HEK293 (cell line): ENCODE measurements around the gene TCERG1L.

Experiments used
- RBAK ChIP-seq: fragments of 450-650 bp; formaldehyde crosslinking; IDR thresholded peaks from 2 replicates; pipeline ENCODE4 v1.5.1; 2016; ENCODE audit warnings: missing biosample characterization, missing genetic modification characterization
- ZNF23 ChIP-seq: fragments of 450-650 bp; formaldehyde crosslinking; IDR thresholded peaks from 2 replicates; pipeline ENCODE4 v1.5.1; 2016; ENCODE audit warnings: missing biosample characterization, missing genetic modification characterization, borderline replicate concordance
- ZNF24 ChIP-seq: fragments of 450-650 bp; formaldehyde crosslinking; IDR thresholded peaks from 2 replicates; pipeline ENCODE4 v1.5.1; 2016; ENCODE audit warnings: missing biosample characterization, missing genetic modification characterization
- ZNF624 ChIP-seq: fragments of 450-650 bp; formaldehyde crosslinking; IDR thresholded peaks from 2 replicates; pipeline ENCODE4 v1.5.1; 2017; ENCODE audit warnings: missing biosample characterization, missing genetic modification characterization
- ZNF76 ChIP-seq: fragments of 450-650 bp; formaldehyde crosslinking; IDR thresholded peaks from 2 replicates; pipeline ENCODE4; 2016; ENCODE audit warnings: low read depth, missing biosample characterization, missing genetic modification characterization, borderline replicate concordance
- ZNF777 ChIP-seq: fragments of 450-650 bp; formaldehyde crosslinking; IDR thresholded peaks from 2 replicates; pipeline ENCODE4 v1.5.1; 2017; ENCODE audit warnings: missing biosample characterization, missing genetic modification characterization, borderline replicate concordance
- TF ChIP-seq, protein P1 (sequence below): fragments of 450-650 bp; formaldehyde crosslinking; IDR thresholded peaks from 2 replicates; pipeline ENCODE4 v1.5.1; 2016; ENCODE audit warnings: missing biosample characterization, missing genetic modification characterization
- TF ChIP-seq, protein P2 (sequence below): fragments of 450-650 bp; formaldehyde crosslinking; IDR thresholded peaks from 2 replicates; pipeline ENCODE4 v1.5.1; 2016; ENCODE audit warnings: missing biosample characterization, missing genetic modification characterization
- TF ChIP-seq, protein P3 (sequence below): fragments of 450-650 bp; formaldehyde crosslinking; IDR thresholded peaks from 2 replicates; pipeline ENCODE4 v1.5.1; 2016; ENCODE audit warnings: missing biosample characterization, missing genetic modification characterization, borderline replicate concordance
- TF ChIP-seq, protein P4 (sequence below): fragments of 450-650 bp; formaldehyde crosslinking; IDR thresholded peaks from 2 replicates; pipeline ENCODE4 v1.5.1; 2016; ENCODE audit warnings: missing biosample characterization, missing genetic modification characterization

DNA sequence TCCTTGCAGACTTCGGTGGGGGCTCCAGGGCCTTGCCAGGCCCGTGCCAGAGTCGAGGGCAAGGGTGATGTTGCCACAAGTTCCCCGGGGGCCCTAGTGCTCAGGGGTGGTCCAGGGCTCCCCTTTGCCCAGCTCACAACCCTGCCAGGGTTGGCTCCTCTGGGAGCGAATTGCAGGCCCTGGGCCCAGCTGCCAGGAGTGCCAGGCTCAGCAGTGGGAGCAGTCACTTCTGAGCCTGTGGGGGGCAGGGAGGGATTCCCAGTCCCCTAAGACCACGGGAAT, 43.8 kb downstream of the TCERG1L start:
- TF ChIP-seq RBAK (tag by site-specific recombination) (no peak), ZNF777 (tag by site-specific recombination) (no peak), ZNF23 (tag by site-specific recombination) (no peak), ZNF24 (tag by site-specific recombination) (no peak), ZNF76 (tag by site-specific recombination) (no peak), ZNF624 (tag by site-specific recombination) (no peak)
- TF ChIP-seq, protein P1, sequence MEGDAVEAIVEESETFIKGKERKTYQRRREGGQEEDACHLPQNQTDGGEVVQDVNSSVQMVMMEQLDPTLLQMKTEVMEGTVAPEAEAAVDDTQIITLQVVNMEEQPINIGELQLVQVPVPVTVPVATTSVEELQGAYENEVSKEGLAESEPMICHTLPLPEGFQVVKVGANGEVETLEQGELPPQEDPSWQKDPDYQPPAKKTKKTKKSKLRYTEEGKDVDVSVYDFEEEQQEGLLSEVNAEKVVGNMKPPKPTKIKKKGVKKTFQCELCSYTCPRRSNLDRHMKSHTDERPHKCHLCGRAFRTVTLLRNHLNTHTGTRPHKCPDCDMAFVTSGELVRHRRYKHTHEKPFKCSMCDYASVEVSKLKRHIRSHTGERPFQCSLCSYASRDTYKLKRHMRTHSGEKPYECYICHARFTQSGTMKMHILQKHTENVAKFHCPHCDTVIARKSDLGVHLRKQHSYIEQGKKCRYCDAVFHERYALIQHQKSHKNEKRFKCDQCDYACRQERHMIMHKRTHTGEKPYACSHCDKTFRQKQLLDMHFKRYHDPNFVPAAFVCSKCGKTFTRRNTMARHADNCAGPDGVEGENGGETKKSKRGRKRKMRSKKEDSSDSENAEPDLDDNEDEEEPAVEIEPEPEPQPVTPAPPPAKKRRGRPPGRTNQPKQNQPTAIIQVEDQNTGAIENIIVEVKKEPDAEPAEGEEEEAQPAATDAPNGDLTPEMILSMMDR = no peak
- TF ChIP-seq, protein P2, sequence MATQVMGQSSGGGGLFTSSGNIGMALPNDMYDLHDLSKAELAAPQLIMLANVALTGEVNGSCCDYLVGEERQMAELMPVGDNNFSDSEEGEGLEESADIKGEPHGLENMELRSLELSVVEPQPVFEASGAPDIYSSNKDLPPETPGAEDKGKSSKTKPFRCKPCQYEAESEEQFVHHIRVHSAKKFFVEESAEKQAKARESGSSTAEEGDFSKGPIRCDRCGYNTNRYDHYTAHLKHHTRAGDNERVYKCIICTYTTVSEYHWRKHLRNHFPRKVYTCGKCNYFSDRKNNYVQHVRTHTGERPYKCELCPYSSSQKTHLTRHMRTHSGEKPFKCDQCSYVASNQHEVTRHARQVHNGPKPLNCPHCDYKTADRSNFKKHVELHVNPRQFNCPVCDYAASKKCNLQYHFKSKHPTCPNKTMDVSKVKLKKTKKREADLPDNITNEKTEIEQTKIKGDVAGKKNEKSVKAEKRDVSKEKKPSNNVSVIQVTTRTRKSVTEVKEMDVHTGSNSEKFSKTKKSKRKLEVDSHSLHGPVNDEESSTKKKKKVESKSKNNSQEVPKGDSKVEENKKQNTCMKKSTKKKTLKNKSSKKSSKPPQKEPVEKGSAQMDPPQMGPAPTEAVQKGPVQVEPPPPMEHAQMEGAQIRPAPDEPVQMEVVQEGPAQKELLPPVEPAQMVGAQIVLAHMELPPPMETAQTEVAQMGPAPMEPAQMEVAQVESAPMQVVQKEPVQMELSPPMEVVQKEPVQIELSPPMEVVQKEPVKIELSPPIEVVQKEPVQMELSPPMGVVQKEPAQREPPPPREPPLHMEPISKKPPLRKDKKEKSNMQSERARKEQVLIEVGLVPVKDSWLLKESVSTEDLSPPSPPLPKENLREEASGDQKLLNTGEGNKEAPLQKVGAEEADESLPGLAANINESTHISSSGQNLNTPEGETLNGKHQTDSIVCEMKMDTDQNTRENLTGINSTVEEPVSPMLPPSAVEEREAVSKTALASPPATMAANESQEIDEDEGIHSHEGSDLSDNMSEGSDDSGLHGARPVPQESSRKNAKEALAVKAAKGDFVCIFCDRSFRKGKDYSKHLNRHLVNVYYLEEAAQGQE (tag by site-specific recombination) = no peak
- TF ChIP-seq, protein P3, sequence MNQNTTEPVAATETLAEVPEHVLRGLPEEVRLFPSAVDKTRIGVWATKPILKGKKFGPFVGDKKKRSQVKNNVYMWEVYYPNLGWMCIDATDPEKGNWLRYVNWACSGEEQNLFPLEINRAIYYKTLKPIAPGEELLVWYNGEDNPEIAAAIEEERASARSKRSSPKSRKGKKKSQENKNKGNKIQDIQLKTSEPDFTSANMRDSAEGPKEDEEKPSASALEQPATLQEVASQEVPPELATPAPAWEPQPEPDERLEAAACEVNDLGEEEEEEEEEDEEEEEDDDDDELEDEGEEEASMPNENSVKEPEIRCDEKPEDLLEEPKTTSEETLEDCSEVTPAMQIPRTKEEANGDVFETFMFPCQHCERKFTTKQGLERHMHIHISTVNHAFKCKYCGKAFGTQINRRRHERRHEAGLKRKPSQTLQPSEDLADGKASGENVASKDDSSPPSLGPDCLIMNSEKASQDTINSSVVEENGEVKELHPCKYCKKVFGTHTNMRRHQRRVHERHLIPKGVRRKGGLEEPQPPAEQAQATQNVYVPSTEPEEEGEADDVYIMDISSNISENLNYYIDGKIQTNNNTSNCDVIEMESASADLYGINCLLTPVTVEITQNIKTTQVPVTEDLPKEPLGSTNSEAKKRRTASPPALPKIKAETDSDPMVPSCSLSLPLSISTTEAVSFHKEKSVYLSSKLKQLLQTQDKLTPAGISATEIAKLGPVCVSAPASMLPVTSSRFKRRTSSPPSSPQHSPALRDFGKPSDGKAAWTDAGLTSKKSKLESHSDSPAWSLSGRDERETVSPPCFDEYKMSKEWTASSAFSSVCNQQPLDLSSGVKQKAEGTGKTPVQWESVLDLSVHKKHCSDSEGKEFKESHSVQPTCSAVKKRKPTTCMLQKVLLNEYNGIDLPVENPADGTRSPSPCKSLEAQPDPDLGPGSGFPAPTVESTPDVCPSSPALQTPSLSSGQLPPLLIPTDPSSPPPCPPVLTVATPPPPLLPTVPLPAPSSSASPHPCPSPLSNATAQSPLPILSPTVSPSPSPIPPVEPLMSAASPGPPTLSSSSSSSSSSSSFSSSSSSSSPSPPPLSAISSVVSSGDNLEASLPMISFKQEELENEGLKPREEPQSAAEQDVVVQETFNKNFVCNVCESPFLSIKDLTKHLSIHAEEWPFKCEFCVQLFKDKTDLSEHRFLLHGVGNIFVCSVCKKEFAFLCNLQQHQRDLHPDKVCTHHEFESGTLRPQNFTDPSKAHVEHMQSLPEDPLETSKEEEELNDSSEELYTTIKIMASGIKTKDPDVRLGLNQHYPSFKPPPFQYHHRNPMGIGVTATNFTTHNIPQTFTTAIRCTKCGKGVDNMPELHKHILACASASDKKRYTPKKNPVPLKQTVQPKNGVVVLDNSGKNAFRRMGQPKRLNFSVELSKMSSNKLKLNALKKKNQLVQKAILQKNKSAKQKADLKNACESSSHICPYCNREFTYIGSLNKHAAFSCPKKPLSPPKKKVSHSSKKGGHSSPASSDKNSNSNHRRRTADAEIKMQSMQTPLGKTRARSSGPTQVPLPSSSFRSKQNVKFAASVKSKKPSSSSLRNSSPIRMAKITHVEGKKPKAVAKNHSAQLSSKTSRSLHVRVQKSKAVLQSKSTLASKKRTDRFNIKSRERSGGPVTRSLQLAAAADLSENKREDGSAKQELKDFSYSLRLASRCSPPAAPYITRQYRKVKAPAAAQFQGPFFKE = no peak
- TF ChIP-seq, protein P4, sequence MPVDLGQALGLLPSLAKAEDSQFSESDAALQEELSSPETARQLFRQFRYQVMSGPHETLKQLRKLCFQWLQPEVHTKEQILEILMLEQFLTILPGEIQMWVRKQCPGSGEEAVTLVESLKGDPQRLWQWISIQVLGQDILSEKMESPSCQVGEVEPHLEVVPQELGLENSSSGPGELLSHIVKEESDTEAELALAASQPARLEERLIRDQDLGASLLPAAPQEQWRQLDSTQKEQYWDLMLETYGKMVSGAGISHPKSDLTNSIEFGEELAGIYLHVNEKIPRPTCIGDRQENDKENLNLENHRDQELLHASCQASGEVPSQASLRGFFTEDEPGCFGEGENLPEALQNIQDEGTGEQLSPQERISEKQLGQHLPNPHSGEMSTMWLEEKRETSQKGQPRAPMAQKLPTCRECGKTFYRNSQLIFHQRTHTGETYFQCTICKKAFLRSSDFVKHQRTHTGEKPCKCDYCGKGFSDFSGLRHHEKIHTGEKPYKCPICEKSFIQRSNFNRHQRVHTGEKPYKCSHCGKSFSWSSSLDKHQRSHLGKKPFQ (tag by site-specific recombination) = no peak
